Measurements from ENCODE around the gene ITGB6.

Gene ITGB6

GRCh38 chr2:160199683-160200389 lies at the start of gene ITGB6:
TSS of gene ITGB6 (minus strand) at chr2:160200272. CDS start at chr2:160200063, 209 bp downstream.
- in situ Hi-C loops (cut with MboI; ENCODE audit: low sequenced_read_pairs): no loop called here

GRCh38 chr2:160247296-160248035 lies 47.4 kb upstream of the ITGB6 start:
- in situ Hi-C loops (cut with MboI; ENCODE audit: low sequenced_read_pairs): no loop called here

GRCh38 chr2:160246356-160246755 lies 46.3 kb upstream of the ITGB6 start:
- in situ Hi-C loops (cut with MboI; ENCODE audit: low sequenced_read_pairs): no loop called here

- in situ Hi-C loops (cut with MboI; ENCODE audit: low sequenced_read_pairs): no loop called here
These were observed 45.6 kb upstream of the ITGB6 start for GRCh38 chr2:160245614-160246155.

GRCh38 chr2:160242893-160243564 lies 43.0 kb upstream of the ITGB6 start:
- in situ Hi-C loops (cut with MboI; ENCODE audit: low sequenced_read_pairs): no loop called here

- in situ Hi-C loops (cut with MboI; ENCODE audit: low sequenced_read_pairs): no loop called here
These were observed 41.4 kb upstream of the ITGB6 start for GRCh38 chr2:160241251-160242137.

- in situ Hi-C loops (cut with MboI; ENCODE audit: low sequenced_read_pairs): no loop called here
These were observed 39.4 kb upstream of the ITGB6 start for GRCh38 chr2:160239436-160239835.

- in situ Hi-C loops (cut with MboI; ENCODE audit: low sequenced_read_pairs): no loop called here
These were observed 38.3 kb upstream of the ITGB6 start for GRCh38 chr2:160238392-160238791.

GRCh38 chr2:160232905-160233475 lies 32.9 kb upstream of the ITGB6 start:
- in situ Hi-C loops (cut with MboI; ENCODE audit: low sequenced_read_pairs): no loop called here

- in situ Hi-C loops (cut with MboI; ENCODE audit: low sequenced_read_pairs): no loop called here
These were observed 29.5 kb upstream of the ITGB6 start for GRCh38 chr2:160229591-160229990.

- in situ Hi-C loops (cut with MboI; ENCODE audit: low sequenced_read_pairs): no loop called here
These were observed 28.3 kb upstream of the ITGB6 start for GRCh38 chr2:160228141-160228917.

GRCh38 chr2:160227293-160227915 lies 27.3 kb upstream of the ITGB6 start:
- in situ Hi-C loops (cut with MboI; ENCODE audit: low sequenced_read_pairs): no loop called here

GRCh38 chr2:160226367-160226766 lies 26.3 kb upstream of the ITGB6 start:
- in situ Hi-C loops (cut with MboI; ENCODE audit: low sequenced_read_pairs): no loop called here

- in situ Hi-C loops (cut with MboI; ENCODE audit: low sequenced_read_pairs): no loop called here
These were observed 25.6 kb upstream of the ITGB6 start for GRCh38 chr2:160225722-160226121.

- in situ Hi-C loops (cut with MboI; ENCODE audit: low sequenced_read_pairs): no loop called here
These were observed 24.4 kb upstream of the ITGB6 start for GRCh38 chr2:160224507-160224906.

GRCh38 chr2:160224060-160224459 lies 24.0 kb upstream of the ITGB6 start:
- in situ Hi-C loops (cut with MboI; ENCODE audit: low sequenced_read_pairs): no loop called here

- in situ Hi-C loops (cut with MboI; ENCODE audit: low sequenced_read_pairs): no loop called here
These were observed 23.5 kb upstream of the ITGB6 start for GRCh38 chr2:160223560-160223959.

GRCh38 chr2:160222546-160223283 lies 22.6 kb upstream of the ITGB6 start:
- in situ Hi-C loops (cut with MboI; ENCODE audit: low sequenced_read_pairs): no loop called here

Measured in hTERT RPE-1 (cell line).